Psoas muscle (tissue), 8 donors: Measurements from ENCODE around the gene SPAG6. TPM values are rescaled to one million over a fixed set of nuclear protein-coding genes. Genes with fewer than 3 reads are reported as not detected.

Experiments used
- ATAC-seq, 4 donors: fragments of 200-7000 bp; cut with Tn5 transposase; one replicate each; pipeline ENCODE4 v1.9.1; 2020; ENCODE audit warnings: moderate library complexity in 3 of 4, mild to moderate bottlenecking in 2 of 4
- DNase-seq, 2 donors: peaks; one replicate each; pipeline ENCODE4 v3.0.0-alpha.2; 2020
- H3K27ac ChIP-seq: fragments of 200-600 bp; one replicate; pipeline ENCODE4 v1.8.0; 2022
- H3K27me3 ChIP-seq, 3 donors: fragments of 200-600 bp in 1 of 3; one replicate each; pipeline versions ENCODE4 v1.6.1 to v1.8.0; 2013 to 2022; ENCODE audit warnings: low read length in 2 of 3, mild to moderate bottlenecking in 2 of 3, moderate library complexity in 1 of 3; ENCODE audit not compliant: insufficient read depth in 3 of 3
- H3K36me3 ChIP-seq, 2 donors: fragments of 200-600 bp in 1 of 2; one replicate each; pipeline versions ENCODE4 v1.6.1 to v1.8.0; 2013 to 2022; ENCODE audit warnings: low read depth in 1 of 2, mild to moderate bottlenecking in 1 of 2, moderate library complexity in 1 of 2; ENCODE audit not compliant: insufficient read depth in 1 of 2
- H3K4me1 ChIP-seq: fragments of 200-600 bp; one replicate; pipeline ENCODE4 v1.8.0; 2022
- H3K4me3 ChIP-seq: fragments of 200-600 bp; one replicate; pipeline ENCODE4 v1.8.0; 2022; ENCODE audit warnings: mild to moderate bottlenecking
- H3K9me3 ChIP-seq: fragments of 200-600 bp; one replicate; pipeline ENCODE4 v1.8.0; 2022
- WGBS, 3 donors: extraction: QIAGEN DNeasy Blood & Tissue Kit; methylation state at CpG; one replicate each; pipeline versions ENCODE4 v1.1.6 to v1.1.7; 2013; 5-methylcytosine and 5-hydroxymethylcytosine counted together
- intact Hi-C, 2 donors: fragments of 100-400 bp; cut with DNase I; formaldehyde crosslinking; loops; one replicate each; pipeline versions ENCODE4 v1.11.0 to v1.14.2; 2022
- polyA plus RNA-seq, 3 donors: library from polyadenylated mRNA; stranded (reverse); fragments of 200-250 nt; gene quantifications; one replicate each; pipeline ENCODE4 v1.2.3, GENCODE V29; 2013
- total RNA-seq, 4 donors: library from RNA; stranded (reverse); fragmentation: NEBNext Ultra II Directional in 2 of 4; extraction: Animal tissue kit (Norgen Biotek cat#: 25700) in 2 of 4; gene quantifications; one replicate each; pipeline versions ENCODE4 v1.2.1 to v1.2.4, GENCODE V29; 2021 to 2023
- TF ChIP-seq, protein P1 (sequence below): fragments of 200-600 bp; IDR thresholded peaks from one replicate; pipeline ENCODE4 v1.8.0; 2022; ENCODE audit warnings: antibody characterized with exemption
- donor health status: healthy with polysubstance abuse.
- donor health status: DM: no; HTN: no; CAD: no; lungs with moderate emphysema.
- donor health status: Bipolar disorder and iron deficiency.
- donor health status: healthy.
- donor health status: DM: yes; HTN: yes; CAD: no.
- donor health status: DM: no; HTN: no; CAD: no.
- donor health status: DM: no; HTN: no; CAD: no.
- donor health status: DM: yes; HTN: yes; CAD: no.

SPAG6 gene
- total and polyA plus RNA-seq, 7 donors: 0.15 TPM; not detected in 6

DNA sequence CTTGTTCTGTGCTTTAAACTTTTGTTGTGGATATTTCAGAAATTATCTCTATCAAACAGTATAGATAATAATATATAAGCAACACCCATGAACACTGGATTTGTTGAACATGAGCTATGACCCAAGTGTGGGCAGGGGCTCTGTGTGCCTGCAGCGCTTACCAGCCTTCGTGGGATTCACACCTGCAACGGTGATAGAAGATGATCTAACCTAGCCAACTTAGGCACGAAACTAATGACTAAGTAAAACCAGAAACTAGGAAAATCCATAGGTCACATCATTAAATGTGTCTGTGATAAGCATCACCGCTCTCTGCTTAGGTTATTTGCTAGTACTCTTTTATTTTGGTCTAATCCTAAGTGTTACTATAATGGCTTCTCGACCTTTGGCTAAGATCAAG lies 18.0 kb downstream of the SPAG6 start:
- no peak for DNase-seq
- WGBS, 3 donors: 92 to 95% (median 94%) methylated on average over 6 of the region's 6 CpGs
- Histone ChIP-seq H3K9me3 (no peaks in the 10 kb centered on the region), H3K27me3 (no peaks in the 10 kb centered on the region), H3K4me3 (no peak overlapping the region), H3K36me3 (no peaks in the 10 kb centered on the region), H3K27ac (no peak overlapping the region), H3K4me1 (no peaks in the 10 kb centered on the region)
- intact Hi-C loops: no loop called here
- TF ChIP-seq, protein P1, sequence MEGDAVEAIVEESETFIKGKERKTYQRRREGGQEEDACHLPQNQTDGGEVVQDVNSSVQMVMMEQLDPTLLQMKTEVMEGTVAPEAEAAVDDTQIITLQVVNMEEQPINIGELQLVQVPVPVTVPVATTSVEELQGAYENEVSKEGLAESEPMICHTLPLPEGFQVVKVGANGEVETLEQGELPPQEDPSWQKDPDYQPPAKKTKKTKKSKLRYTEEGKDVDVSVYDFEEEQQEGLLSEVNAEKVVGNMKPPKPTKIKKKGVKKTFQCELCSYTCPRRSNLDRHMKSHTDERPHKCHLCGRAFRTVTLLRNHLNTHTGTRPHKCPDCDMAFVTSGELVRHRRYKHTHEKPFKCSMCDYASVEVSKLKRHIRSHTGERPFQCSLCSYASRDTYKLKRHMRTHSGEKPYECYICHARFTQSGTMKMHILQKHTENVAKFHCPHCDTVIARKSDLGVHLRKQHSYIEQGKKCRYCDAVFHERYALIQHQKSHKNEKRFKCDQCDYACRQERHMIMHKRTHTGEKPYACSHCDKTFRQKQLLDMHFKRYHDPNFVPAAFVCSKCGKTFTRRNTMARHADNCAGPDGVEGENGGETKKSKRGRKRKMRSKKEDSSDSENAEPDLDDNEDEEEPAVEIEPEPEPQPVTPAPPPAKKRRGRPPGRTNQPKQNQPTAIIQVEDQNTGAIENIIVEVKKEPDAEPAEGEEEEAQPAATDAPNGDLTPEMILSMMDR: no peak
- ATAC-seq: no peak

- WGBS, 3 donors: 80 to 86% (median 83%) methylated on average over 5 of the region's 5 CpGs
- no peak overlapping the region for H3K27ac ChIP-seq
- H3K27me3 ChIP-seq: no peaks in the 10 kb centered on the region
- no peaks in the 10 kb centered on the region for H3K4me1 ChIP-seq
- TF ChIP-seq, protein P1: no peak
- no peaks in the 10 kb centered on the region for H3K36me3 ChIP-seq
- intact Hi-C loops: no loop called here
- DNase-seq: no peak
- H3K9me3 ChIP-seq: no peaks in the 10 kb centered on the region
- ATAC-seq: no peak
- no peak overlapping the region for H3K4me3 ChIP-seq
Observed at GRCh38 chr10:22364407-22365140, 19.3 kb downstream of the SPAG6 start.

DNA sequence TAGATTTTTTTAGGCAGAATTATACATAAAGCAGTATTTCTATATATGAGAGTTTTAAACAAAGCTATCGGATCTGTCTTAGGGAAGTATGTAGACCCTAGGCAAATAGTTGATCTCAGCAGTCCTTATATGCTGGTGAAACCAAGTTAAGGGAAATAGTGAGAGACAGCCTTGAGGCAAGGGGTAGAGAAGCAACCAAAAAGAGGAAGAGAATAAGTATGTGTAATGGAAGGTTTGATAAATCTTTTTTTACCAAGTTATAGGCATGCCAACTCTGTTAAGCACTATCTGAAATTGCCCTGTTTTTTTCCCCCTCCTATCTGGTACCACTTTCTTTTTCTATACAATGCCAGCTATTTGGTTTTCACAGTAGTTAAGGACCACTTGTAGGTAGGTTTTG lies 19.9 kb downstream of the SPAG6 start:
- ATAC-seq: no peak
- WGBS, 3 donors: 92 to 97% (median 95%) methylated on average over 1 of the region's 1 CpG
- H3K36me3 ChIP-seq: no peaks in the 10 kb centered on the region
- no peak overlapping the region for H3K27ac ChIP-seq
- no peaks in the 10 kb centered on the region for H3K27me3 ChIP-seq
- no peak overlapping the region for H3K4me3 ChIP-seq
- H3K4me1 ChIP-seq: no peaks in the 10 kb centered on the region
- TF ChIP-seq, protein P1: no peak
- intact Hi-C loops: no loop called here
- no peak for DNase-seq
- H3K9me3 ChIP-seq: no peaks in the 10 kb centered on the region

DNA sequence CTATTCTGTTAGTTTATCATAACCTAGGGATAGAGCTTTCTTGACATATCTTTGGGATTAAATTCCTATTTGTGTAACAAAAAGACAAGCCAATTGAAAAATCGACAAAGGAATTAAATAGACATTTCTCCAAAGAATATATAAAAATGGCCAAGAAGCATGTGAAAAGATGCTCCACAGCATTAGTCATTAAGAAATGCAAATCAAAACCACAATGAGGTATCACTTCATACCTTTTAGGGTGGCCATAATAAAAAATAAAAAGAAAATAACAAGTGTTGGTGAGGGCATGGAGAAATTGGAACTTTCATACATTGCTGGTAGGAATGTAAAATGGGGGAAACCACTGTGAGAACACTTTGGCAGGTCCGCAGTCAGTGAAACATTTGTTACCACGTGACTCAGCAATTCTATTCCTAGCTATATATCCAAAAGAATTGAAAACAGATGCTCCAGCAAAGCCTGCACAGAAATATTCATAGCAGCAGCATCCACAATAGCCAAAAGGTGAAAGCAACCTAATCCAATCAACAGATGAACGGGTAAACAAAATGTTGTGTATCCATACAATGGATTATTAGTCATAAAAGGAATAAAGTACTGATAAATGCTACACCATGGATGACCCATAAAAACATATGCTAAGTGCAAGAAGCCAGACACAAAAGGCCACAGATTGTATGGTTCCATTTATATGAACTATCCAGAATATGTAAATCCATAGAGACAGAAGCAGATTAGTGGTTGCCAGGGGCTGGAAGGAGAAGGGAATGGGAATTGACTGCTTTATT lies 20.5 kb downstream of the SPAG6 start:
- Histone ChIP-seq H3K27ac (no peak overlapping the region), H3K9me3 (no peaks in the 10 kb centered on the region), H3K4me1 (no peaks in the 10 kb centered on the region), H3K36me3 (no peaks in the 10 kb centered on the region), H3K4me3 (no peak overlapping the region), H3K27me3 (no peaks in the 10 kb centered on the region)
- DNase-seq (no peak), ATAC-seq (no peak)
- 67 to 74% (median 72%) methylated on average over 4 of the region's 4 CpGs for WGBS, 3 donors
- intact Hi-C loops: no loop called here
- TF ChIP-seq, protein P1: no peak
